Measurements from ENCODE around the gene RCBTB1. TPM values are rescaled to one million over a fixed set of nuclear protein-coding genes. Genes with fewer than 3 reads are reported as not detected.

Gene RCBTB1
- polyA plus RNA-seq, 6 donors from 2014 or later, result 13.4 to 26.5 (median 16.5) TPM

DNA sequence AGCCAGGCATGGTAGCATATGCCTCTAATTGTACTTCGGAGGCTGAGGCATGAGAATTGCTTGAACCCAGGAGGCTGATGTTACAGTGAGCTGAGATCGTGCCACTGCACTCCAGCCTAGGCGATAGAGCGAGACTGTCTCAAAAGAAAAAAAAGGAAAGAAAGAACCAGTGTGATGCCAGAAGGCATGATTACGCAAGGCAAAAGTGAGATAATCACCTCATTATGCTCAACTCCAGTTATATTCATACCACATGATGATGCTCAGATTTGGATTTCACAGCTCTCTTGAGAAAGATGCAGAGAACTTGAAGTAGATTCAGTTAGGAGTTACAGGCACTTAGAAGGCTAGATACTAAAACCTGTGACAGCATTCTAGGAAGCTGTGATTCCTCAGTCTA, 21.8 kb downstream of the RCBTB1 start:
- ATAC-seq (ENCODE audit: low read depth in 2 of 2) (no peak), DNase-seq (no peak)
- Mint-ChIP-seq H3K4me3 (no peak overlapping the region), H3K27me3 (no peaks in the 10 kb centered on the region), H3K36me3 (peaks cover 28 to 41% of the 10 kb centered on the region in 2 donors), H3K9me3 (peaks cover 0 to 7% (median 0%) of the 10 kb centered on the region in 7 donors), H3K4me1 (peaks cover 0 to 4% (median 0%) of the 10 kb centered on the region in 3 donors), H3K27ac (peak overlapping the region in 1 of 6 donors; percentile 89)

DNA sequence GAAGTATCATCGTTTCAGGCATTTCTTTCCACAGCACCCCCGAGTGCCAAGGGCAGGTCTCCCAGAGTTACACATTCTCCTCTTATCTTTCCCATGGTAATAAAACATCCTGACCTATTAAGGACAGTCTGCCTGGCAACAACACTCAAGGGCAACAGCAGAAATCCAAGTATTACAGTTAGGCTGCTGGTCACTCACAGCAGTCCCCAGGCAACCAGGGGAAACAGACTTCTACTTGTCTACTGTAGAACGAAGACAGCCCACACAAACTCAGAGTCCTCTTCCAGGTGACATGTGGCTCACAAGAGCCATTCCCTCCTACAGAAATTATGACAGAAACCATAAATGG, 24.3 kb downstream of the RCBTB1 start:
- Mint-ChIP-seq H3K9me3 (peaks cover 0 to 7% (median 0%) of the 10 kb centered on the region in 7 donors), H3K27me3 (no peaks in the 10 kb centered on the region), H3K4me1 (no peaks in the 10 kb centered on the region), H3K27ac (no peak overlapping the region), H3K36me3 (peaks cover 29 to 33% of the 10 kb centered on the region in 2 donors), H3K4me3 (no peak overlapping the region)
- no peak for DNase-seq
- ATAC-seq (ENCODE audit: low read depth in 2 of 2), result no peak

DNA sequence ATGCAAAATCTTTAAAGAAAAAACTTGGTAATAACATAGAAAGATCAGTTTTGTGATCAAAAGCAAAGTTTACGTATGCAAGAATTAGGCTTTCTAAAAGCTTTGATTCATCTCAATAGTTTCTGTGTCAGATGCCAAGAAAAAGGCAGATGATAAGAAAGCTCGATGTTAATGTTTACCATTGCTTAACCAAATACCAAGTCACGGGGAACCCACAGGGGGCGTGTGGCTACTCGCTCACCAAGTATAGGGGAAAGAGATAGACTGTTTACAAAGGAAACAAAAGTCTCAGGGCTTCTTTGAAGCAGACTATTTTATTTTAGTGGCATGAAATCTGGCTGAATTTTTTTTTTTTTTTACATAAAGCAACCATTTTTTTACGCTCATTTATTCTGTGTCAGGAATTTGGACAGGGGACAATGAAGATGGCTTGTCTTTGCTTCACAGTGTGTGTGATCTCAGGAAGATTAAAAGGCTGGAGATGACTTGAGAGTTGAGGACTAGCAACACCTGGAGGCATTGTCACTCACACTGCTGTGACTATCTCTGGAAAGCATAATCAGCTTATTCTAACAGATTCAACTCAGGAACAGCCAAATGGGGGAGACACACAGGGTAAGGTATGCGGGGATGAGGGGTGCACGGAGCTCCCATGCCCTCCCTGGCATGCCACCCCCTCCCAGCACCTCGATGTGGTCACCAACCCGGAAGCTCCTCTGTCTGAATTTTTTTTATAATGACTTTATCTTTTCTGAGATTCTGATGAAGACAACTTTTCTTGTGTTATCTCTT, 24.9 kb downstream of the RCBTB1 start:
- ATAC-seq (ENCODE audit: low read depth in 2 of 2), result no peak

DNA sequence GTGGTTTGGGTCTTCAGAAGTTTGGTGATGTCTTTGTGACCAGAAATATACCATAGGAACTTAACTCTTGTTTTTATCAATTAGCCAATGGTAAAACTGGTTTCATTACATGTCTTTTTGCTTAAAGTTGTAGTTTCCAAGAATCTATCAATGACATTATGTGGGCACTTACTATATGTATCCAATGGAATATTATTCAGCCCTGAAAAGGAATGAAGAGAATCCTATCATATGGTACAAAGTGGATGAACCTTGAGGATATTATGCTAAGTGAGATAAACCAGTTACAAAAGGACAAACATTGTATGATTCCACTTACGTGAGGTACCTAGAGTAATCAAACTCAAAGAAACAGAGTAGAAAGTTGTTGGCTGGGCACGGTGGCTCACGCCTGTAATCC, 26.4 kb downstream of the RCBTB1 start:
- H3K27me3 Mint-ChIP-seq, result no peaks in the 10 kb centered on the region
- H3K4me3 Mint-ChIP-seq, result no peak overlapping the region
- H3K27ac Mint-ChIP-seq, result peak overlapping the region in 1 of 6 donors; percentile 29
- peaks cover 32% of the 10 kb centered on the region in 2 donors for H3K36me3 Mint-ChIP-seq
- peaks cover 0 to 7% (median 0%) of the 10 kb centered on the region in 7 donors for H3K9me3 Mint-ChIP-seq
- DNase-seq, result no peak
- no peaks in the 10 kb centered on the region for H3K4me1 Mint-ChIP-seq
- ATAC-seq (ENCODE audit: low read depth in 2 of 2), result no peak

More for the DNA sequence above, 24.9 kb downstream of the RCBTB1 start:
- Mint-ChIP-seq H3K27ac (peak overlapping the region in 1 of 6 donors; percentile 77), H3K9me3 (peaks cover 0 to 7% (median 0%) of the 10 kb centered on the region in 7 donors), H3K36me3 (peaks cover 29 to 33% of the 10 kb centered on the region in 2 donors), H3K4me3 (no peak overlapping the region), H3K4me1 (no peaks in the 10 kb centered on the region), H3K27me3 (no peaks in the 10 kb centered on the region)
- no peak for DNase-seq

DNA sequence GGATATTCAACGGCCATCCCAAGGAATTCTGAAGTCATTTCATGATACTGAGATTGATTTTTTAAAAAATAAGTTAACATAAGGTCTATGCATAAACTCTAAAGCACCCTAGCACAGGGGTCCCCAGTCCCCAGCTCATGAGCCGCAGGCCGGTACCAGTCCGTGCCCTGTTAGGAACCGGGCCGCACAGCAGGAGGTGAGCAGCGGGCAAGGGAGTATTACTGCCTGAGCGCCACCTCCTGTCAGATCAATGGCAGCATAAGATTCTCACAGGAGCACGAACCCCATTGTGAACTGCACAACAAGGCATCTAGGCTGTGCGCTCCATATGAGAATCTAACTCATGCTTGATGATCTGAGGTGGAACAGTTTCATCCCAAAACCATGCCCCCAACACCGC, 31.0 kb downstream of the RCBTB1 start:
- ATAC-seq (ENCODE audit: low read depth in 2 of 2), result no peak
- Mint-ChIP-seq H3K4me1 (peaks cover 0 to 3% (median 3%) of the 10 kb centered on the region in 3 donors), H3K36me3 (peaks cover 17 to 30% of the 10 kb centered on the region in 2 donors)

DNA sequence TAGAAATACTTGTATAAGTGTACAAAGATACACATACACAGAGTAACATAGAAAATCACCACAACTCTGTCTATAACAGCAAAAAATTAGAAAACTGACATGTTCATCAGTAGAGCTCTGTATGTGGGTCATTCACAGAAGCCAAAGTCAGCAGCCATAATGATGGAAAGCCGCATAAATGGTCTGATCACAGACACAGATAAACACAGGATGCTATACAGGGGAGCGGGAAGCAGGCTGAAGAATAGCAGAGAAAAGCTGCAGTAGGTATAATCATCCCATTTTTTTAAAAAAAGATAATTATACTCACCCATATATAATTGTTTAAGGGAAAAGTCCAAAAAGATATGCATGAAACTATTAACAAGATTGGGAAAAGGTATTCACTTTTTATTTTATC, 31.5 kb downstream of the RCBTB1 start:
- H3K27me3 Mint-ChIP-seq, result no peaks in the 10 kb centered on the region
- peaks cover 0 to 3% (median 3%) of the 10 kb centered on the region in 3 donors for H3K4me1 Mint-ChIP-seq
- no peak for ATAC-seq (ENCODE audit: low read depth in 2 of 2)
- H3K27ac Mint-ChIP-seq, result no peak overlapping the region
- no peak for DNase-seq
- no peaks in the 10 kb centered on the region for H3K9me3 Mint-ChIP-seq
- peaks cover 21 to 30% of the 10 kb centered on the region in 2 donors for H3K36me3 Mint-ChIP-seq
- no peak overlapping the region for H3K4me3 Mint-ChIP-seq

More for the DNA sequence above, 31.0 kb downstream of the RCBTB1 start:
- DNase-seq, result no peak
- peaks cover 0 to 5% (median 0%) of the 10 kb centered on the region in 7 donors for H3K9me3 Mint-ChIP-seq
- H3K27ac Mint-ChIP-seq, result peak overlapping the region in 1 of 6 donors; percentile 6
- H3K4me3 Mint-ChIP-seq, result no peak overlapping the region
- no peaks in the 10 kb centered on the region for H3K27me3 Mint-ChIP-seq

DNA sequence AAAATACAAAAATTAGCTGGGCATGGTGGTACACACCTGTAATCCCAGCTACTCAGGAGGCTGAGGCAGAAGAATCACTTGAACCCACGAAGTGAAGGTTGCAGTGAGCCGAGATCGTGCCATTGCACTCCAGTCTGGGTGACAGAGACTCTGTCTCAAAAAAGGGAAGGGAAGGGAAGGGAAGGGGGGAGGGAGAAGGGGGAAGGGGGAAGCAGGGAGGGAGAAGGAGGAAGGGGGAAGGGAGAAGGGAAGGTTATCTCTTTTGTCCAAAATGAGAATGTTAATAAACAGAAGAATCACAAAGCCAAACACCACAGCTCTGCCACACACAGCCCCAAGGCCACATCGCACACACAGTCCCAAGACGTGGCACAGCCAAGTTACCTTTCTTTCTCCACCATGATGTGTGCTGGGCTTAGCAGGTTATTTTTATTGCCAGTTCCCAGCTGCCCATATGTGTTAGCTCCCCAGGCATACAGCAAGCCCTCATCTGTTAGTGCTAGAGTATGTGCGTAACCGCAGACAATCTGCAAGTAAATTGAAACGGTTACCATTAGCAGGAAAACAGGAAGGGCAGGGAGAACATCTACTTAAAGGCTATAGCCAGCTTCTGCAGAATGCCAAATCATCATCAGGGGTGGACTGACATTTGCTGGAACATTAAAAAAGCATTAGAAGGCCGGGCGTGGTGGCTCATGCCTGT, 34.3 kb downstream of the RCBTB1 start:
- Mint-ChIP-seq H3K36me3 (peaks cover 28 to 29% of the 10 kb centered on the region in 2 donors), H3K27ac (peak overlapping the region in 2 of 6 donors; percentile 5 to 76), H3K4me3 (no peak overlapping the region), H3K4me1 (peaks cover 0 to 3% (median 3%) of the 10 kb centered on the region in 3 donors), H3K9me3 (no peaks in the 10 kb centered on the region), H3K27me3 (no peaks in the 10 kb centered on the region)
- ATAC-seq (ENCODE audit: low read depth in 2 of 2) (no peak), DNase-seq (no peak)

DNA sequence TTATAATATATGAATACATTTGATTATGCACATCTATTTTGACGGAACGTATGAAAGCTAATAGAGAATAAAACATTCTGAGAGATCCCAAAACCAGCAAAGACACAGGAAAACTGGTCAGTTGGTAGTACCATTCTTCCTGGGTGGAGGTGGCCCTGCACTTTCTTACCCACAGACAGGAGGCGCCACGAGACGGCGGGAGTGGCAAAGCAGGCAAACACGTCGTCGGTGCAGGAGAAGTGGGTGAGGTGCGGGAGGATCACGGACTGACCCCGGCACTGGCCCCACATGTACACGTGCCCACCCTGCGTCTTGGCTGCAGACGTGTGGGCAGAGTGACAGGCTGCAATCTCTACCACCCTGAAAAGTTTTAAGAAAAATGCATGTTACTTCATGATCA, 36.1 kb downstream of the RCBTB1 start:
- ATAC-seq (ENCODE audit: low read depth in 2 of 2) (no peak), DNase-seq (no peak)
- H3K4me1 Mint-ChIP-seq, result peaks cover 0 to 3% (median 3%) of the 10 kb centered on the region in 3 donors
- peaks cover 29 to 33% of the 10 kb centered on the region in 2 donors for H3K36me3 Mint-ChIP-seq
- no peak overlapping the region for H3K4me3 Mint-ChIP-seq
- peak overlapping the region in 2 of 6 donors; percentile 72 to 73 for H3K27ac Mint-ChIP-seq
- no peaks in the 10 kb centered on the region for H3K9me3 Mint-ChIP-seq
- H3K27me3 Mint-ChIP-seq, result no peaks in the 10 kb centered on the region

DNA sequence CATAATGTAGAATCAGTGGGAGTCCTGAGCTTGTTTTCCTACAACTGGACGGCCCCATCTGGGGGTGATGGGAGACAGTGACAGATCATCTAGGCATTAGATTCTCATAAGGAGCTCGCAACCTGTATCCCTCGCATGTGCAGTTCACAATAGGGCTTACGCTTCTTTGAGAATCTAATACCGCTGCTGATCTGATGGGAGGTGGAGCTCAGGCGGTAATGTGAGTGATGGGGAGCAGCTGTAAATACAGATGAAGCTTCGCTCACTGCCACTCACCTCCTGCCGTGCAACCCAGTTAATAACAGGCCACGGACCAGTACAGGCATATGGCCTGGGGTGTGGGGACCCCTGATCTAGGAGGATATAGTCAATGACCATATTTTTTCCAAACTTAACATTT, 38.8 kb downstream of the RCBTB1 start:
- Mint-ChIP-seq H3K4me1 (peaks cover 0 to 3% (median 0%) of the 10 kb centered on the region in 3 donors), H3K9me3 (no peaks in the 10 kb centered on the region), H3K27ac (no peak overlapping the region), H3K36me3 (peaks cover 7 to 28% of the 10 kb centered on the region in 2 donors), H3K4me3 (no peak overlapping the region), H3K27me3 (no peaks in the 10 kb centered on the region)
- DNase-seq, result no peak
- no peak for ATAC-seq (ENCODE audit: low read depth in 2 of 2)

DNA sequence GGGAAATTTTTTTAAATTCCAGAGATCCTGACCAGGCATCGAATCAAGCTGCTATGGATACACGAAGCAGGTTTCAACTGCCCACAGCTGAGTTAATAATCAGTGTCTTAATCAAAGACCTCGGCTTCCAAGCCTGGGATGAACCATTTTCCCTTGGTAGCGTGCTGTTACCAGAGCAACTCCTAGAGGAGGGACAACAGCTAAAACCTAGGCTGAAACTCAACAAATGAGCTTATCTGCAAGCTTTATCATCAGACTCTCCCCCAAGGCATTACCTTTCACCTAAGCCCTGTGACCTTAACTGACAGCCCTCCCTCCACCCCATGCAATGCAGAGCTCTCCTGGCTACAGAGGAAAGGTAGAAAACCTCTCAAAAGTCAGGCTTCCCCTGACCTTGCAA, 39.7 kb downstream of the RCBTB1 start:
- ATAC-seq (ENCODE audit: low read depth in 2 of 2) (no peak), DNase-seq (no peak)
- Mint-ChIP-seq H3K9me3 (no peaks in the 10 kb centered on the region), H3K27me3 (no peaks in the 10 kb centered on the region), H3K4me1 (peaks cover 1 to 4% (median 2%) of the 10 kb centered on the region in 3 donors), H3K4me3 (no peak overlapping the region), H3K27ac (no peak overlapping the region), H3K36me3 (peaks cover 10 to 28% of the 10 kb centered on the region in 2 donors)

DNA sequence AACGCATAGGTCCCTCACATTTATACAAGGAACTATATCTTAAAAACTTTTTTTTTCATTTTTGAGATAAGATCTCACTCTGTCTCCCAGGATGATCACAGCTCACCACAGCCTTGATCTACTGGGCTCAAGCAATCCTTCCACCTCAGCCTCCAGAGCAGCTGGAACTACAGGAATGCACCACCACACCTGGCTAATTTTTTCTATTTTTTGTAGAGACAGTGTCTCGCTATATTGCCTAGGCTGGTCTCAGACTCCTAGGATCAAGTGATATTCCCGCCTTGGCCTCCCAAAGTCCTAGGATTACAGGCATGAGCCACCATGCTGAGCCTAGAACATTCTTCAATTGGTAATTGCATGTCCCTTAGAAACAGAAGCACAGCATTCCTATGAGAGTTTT, 41.7 kb downstream of the RCBTB1 start:
- no peak for DNase-seq
- H3K9me3 Mint-ChIP-seq, result no peaks in the 10 kb centered on the region
- peaks cover 12 to 19% of the 10 kb centered on the region in 2 donors for H3K36me3 Mint-ChIP-seq
- peak overlapping the region in 1 of 6 donors; percentile 26 for H3K27ac Mint-ChIP-seq
- H3K27me3 Mint-ChIP-seq, result no peaks in the 10 kb centered on the region
- no peak for ATAC-seq (ENCODE audit: low read depth in 2 of 2)
- peaks cover 15 to 19% (median 17%) of the 10 kb centered on the region in 3 donors for H3K4me1 Mint-ChIP-seq
- H3K4me3 Mint-ChIP-seq, result no peak overlapping the region

DNA sequence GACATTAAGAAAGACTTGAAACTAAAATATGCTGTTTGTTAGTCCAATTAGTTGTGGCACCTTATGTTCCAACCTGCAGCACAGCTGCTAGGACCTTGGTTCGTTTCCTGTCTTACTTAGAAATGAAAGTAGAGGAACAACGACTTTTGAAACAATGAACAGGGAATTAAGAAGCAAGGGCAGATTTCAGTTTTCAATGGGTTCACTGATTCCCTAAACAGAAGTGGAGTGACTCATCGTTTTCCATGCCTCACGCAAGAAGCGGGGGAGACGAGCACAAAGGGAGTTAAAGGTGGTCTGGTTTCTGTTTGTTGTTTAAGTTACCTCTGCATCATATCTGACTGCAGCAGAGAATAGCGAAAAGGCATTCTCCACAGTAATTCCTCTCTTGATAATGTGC, 44.8 kb downstream of the RCBTB1 start:
- ATAC-seq (ENCODE audit: low read depth in 2 of 2), result peak; percentile 41 to 47
- Mint-ChIP-seq H3K4me1 (peaks cover 20 to 25% (median 24%) of the 10 kb centered on the region in 3 donors), H3K27ac (peak overlapping the region; percentile 2 to 82 (median 46)), H3K4me3 (peak overlapping the region; percentile 21 to 85 (median 66)), H3K9me3 (no peaks in the 10 kb centered on the region), H3K27me3 (no peaks in the 10 kb centered on the region), H3K36me3 (peaks cover 7 to 8% of the 10 kb centered on the region in 2 donors)
- DNase-seq, result peak; percentile 9

DNA sequence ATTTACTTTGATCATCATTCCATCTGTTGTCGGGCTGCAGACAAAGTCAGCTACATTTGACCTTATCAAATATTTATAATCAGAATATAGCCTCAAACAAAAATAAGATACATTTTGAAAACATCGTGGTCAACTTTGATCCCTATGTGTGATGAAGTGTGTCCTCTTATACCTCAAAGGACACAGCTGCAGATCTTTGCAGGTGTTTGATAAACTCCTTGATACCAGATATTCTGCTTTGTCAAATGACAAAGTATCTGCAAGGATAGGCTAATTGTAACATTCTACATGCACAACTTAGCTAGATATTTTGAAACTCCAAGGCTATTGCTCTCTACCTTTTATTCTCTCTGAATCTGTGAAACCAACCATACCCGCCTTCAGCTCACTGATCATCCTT, 45.6 kb downstream of the RCBTB1 start:
- Mint-ChIP-seq H3K9me3 (no peaks in the 10 kb centered on the region), H3K27ac (peak overlapping the region in 3 of 6 donors; percentile 30 to 78 (median 43)), H3K27me3 (no peaks in the 10 kb centered on the region), H3K36me3 (peaks cover 3 to 8% of the 10 kb centered on the region in 2 donors), H3K4me1 (peaks cover 20 to 29% (median 25%) of the 10 kb centered on the region in 3 donors), H3K4me3 (peak overlapping the region in 3 of 8 donors; percentile 47 to 71 (median 53))
- ATAC-seq (ENCODE audit: low read depth in 2 of 2) (no peak), DNase-seq (no peak)

All from naive B cell (primary cell).